Testis (tissue), 2 donors: ENCODE results near the gene KHDC1.

Experiments used
- CTCF ChIP-seq, 3 experiments: fragments of 450-650 bp in 2 of 3; fragments of 200-600 bp in 1 of 3; sonication (generic) in 1 of 3; IDR thresholded peaks; one replicate each; pipeline ENCODE4 v1.5.1; 2016 to 2019; ENCODE audit warnings: antibody characterized with exemption in 3 of 3, mild to moderate bottlenecking in 2 of 3, moderate library complexity in 1 of 3
- POLR2A ChIP-seq: fragments of 450-650 bp; IDR thresholded peaks from one replicate; pipeline ENCODE4 v1.6.1; 2017; ENCODE audit warnings: antibody characterized with exemption, mild to moderate bottlenecking, moderate library complexity

GRCh38 chr6:73293331-73293730 lies 30.3 kb upstream of the KHDC1 start:
- TF ChIP-seq CTCF (IDR thresholded peaks at IDR 0.05) (no peak), POLR2A (no peak)
